ENCODE data around the gene HECTD1.
"Not testable (repeated sequence)": the region's sequence is repeated elsewhere in the genome, so short reads cannot be mapped to it uniquely, and the experiment has no call there.

Gene HECTD1

DNA sequence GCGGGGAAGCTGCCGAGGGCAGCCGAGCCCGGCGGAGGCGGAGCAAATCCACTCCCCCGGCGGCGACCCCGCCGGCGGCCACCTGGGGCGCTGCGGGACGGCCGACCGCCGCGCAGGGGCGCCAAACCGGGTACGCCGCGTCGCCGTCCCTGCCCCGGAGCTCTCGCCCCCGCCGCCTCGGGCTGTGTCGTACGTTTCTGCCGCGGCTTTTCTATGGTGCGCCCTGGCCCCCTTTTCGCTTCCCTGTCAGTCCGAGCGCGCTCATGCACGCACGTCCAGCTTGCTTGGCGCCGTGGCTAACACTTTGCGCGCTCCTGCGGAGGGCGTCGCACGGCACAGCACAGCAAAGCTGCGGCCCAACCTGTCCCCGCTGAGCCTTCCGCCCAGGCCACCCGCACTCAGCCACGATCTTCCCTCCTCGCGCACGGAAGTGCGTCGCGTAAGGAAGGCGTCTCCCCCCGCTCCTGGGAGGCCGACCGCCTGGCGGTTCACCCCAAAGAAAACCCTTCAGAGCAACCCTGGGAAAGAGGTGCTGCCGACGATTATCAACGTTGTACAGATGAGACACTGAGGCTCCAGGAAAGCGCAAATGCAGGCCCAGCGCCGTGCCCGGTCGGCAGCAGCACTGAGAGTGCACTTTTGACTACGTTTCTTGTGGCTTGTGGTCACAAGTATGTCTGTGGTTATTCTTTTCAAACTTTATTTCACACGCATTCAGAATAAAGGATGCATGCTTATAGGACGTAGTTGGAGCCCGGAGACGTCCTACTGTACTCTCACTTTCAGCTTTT is at the start of gene HECTD1:
Gene HECTD1, minus strand, starts transcription at position 39 of the 791 bp plus-strand sequence. CDS start 1,857 bp downstream, outside the sequence.
- DNase-seq (ENCODE audit: low read depth in 1 of 2, low spot score in 1 of 2), result peak; percentile 57 to 79

DNA sequence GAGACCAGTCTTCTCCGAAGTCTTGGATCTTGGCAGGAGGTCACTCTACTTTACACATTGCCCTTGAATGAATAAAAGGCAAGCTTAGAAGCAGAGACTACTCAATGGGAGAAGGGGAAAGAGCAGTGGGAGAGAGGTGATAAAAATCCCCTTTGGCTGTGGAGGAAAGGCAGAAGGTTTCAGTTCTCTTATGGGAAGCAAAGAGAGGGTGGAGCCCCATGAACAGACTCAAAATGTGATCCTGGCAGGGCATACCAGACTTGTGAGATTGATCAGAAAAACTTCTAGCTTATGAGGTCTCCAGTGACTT is 49.6 kb upstream of the HECTD1 start:
- no peak for DNase-seq (ENCODE audit: low read depth in 1 of 2, low spot score in 1 of 2)

DNA sequence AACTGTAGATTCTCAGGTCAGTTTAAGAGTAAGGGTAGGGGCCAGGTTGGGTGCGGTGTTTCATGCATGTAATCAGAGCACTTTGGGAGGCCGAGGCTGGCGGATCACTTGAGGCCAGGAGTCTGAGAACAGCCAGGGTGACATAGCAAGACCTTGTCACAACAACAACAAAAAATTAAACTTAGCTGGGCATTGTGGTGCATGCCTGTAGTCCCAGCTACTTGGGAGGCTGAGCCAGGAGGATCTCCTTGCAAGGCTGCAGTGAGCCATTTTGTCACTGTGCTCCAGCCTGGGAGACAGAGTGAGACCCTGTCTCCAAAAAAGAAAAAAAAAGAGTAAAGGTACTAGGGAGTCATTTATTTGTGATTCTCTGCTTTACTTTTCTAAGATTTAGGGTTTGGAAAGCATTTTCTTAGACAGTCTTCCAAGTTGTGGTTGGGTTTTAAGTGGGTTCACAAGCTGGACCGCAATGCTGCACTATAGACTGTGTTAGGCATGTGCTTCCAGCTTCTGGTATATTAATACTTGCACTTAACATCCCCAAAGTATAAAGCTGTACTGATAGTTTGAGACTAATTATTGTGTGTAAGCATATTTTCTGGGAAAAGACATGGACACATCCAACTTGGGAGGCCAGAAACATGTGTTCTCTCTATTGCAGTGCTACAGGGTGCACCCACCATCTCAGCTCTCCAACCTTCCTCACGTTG is 49.1 kb upstream of the HECTD1 start:
- no peak for DNase-seq (ENCODE audit: low read depth in 1 of 2, low spot score in 1 of 2)

DNA sequence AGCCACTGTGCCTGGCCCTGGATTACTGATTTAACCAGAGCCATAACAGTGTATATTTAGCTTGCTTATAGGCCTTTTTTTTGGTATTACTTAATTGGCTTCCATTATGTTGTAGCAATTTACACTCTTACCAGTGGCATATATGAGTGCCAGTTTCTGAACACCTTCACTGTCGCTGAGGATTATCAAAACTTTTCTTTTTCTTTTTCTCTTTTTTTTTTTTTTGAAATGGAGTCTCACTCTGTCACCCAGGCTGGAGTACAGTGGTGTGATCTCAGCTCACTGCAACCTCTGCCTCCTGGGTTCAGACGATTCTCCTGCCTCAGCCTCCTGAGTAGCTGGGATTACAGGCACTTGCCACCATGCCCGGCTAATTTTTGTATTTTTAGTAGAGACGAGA is 48.3 kb upstream of the HECTD1 start:
- not testable (repeated sequence) for DNase-seq (ENCODE audit: low read depth in 1 of 2, low spot score in 1 of 2)

DNA sequence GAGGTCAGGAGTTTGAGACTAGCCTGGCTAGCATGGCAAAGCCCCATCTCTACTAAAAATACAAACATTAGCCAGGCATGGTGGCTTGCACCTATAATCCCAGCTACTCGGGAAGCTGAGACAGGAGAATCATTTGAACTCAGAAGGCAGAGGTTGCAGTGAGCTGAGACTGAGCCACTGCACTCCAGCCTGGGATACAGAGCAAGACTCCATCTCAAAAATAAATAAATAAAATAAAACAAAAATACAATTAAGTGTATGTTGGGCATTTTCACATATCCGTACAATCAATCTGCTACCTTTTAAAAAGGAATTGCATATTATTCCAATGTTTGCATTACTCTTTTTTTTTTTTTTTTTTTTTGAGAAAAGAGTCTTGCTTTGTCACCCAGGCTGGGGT is 47.7 kb upstream of the HECTD1 start:
- DNase-seq (ENCODE audit: low read depth in 1 of 2, low spot score in 1 of 2), result no peak

DNA sequence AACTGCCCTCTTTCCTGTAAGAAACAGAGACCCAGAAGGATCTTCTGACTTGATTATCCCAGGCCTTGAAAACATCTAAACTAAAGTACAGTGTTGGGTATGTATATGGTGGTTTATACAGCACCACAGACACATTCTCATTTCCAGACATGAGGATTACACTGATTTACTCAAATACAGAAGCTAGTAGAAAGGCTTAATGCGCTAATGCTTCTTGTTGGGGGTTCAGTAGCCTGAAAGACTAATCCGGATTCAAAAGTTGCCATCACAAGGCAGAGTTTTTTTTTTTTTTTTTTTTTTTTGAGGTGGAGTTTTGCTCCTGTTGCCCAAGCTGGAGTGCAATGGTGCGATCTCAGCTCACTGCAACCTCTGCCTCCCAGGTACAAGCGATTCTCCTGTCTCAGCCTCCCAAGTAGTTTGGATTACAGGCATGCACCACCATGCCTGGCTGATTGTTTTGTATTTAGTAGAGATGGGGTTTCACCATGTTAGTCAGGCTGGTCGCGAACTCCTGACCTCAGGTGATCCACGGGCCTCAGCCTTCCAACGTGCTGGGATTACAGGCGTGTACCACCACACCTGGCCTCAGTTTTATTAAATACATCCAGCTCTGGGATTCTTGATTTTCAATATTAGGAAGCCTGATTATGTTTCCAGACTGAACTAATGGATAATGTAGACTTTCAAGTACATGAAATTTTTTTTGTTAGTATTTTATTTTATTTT is 46.3 kb upstream of the HECTD1 start:
- no peak for DNase-seq (ENCODE audit: low read depth in 1 of 2, low spot score in 1 of 2)

DNA sequence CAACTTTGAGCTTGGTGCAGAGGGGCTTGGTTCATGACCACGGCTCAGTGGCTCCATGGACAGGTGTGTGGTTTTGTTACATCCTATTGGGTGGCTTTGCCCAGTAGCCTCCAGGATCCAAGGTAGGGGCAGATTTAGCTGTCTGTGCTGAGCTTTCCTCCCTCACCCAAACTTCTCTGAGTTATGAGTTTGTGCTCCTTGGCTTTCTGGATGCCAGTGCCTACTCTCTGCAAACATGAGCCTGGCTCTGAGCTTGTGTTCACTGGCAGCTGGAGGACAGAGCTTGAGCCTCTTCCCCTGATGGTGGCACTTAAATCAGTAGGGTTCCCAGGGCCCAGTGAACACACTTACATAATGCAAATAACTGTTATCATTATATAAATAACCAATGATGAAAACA is 45.3 kb upstream of the HECTD1 start:
- DNase-seq (ENCODE audit: low read depth in 1 of 2, low spot score in 1 of 2), result no peak

DNA sequence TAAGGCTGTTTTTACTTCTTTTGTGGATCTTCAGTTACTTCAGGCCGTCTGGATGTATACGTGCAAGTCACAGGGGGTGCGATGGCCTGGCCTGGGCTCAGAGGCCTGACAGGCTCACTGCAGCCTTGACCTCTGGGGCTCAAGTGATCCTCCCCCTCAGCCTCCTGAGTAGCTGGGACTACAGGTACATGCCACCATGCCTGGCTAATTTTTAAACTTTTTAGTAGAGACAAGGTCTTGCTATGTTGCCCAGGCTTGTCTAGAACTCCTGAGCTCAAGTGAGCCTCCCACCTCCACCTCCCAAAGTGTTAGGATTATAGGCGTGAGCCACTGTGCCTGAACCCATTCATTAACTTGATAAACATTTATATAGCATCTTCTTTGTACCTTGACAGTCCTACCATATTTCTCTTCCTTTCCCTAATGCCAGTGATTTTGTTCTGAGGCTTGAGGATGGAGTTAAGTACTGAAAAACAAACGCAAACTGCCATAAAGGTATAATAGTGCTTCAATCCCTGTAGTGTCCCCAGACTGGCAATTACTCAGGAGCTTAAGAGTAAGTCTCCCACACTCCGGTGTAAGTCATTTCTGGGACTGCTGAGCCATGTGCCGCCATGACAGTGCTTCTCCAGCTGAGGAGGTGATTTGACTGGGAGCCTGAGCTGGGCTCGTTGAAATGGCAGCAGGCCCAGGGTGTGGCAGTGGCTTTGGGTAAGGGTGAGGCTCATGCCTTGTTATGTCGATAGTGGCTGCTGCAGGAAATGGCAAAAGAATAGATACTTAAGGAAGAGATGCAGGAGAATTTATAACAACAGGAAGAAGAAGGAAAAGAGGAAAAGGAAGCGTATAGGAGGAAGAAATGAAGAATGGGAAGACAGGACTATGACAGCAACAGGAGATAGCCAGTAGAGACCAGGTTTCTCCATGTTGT is 43.7 kb upstream of the HECTD1 start:
- no peak for DNase-seq (ENCODE audit: low read depth in 1 of 2, low spot score in 1 of 2)

DNA sequence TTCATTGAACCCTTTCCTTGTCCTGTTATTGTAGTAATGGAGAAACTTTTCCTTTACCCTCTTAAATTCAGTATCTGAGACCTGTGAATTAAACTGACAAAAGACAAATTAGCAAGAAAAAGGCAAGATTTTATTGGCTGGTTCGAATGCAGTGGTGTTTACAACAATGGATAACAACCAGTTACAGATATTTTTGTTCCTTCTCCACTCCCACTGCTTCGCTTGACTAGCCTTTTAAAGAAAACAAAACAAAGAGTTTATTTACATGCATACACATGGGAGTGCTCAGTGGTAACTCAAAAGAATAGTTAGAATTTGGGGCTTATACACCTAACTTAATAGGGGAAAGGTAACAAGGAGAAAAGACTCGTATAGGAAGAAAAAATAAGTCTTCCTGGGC is 37.0 kb upstream of the HECTD1 start:
- DNase-seq (ENCODE audit: low read depth in 1 of 2, low spot score in 1 of 2), result no peak

DNA sequence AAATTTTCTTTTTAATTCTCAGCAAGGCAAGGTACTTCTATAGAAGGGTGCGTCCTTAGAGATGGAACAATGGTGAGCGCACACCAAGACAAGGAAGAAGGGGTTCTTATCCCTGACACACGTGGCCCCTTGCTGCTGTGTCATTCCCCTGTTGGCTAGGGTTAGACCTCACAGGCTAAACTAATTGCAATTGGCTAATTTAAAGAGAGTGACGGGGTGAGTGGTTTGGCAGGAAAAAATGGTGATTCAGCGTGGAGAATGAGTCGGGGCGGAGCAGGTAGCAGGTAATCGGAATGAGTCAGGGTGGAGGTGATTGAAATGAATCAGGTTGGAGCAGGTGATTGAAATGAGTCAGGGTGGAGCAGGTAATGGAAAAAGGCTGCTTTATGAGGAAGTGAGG is 36.3 kb upstream of the HECTD1 start:
- DNase-seq (ENCODE audit: low read depth in 1 of 2, low spot score in 1 of 2), result no peak

DNA sequence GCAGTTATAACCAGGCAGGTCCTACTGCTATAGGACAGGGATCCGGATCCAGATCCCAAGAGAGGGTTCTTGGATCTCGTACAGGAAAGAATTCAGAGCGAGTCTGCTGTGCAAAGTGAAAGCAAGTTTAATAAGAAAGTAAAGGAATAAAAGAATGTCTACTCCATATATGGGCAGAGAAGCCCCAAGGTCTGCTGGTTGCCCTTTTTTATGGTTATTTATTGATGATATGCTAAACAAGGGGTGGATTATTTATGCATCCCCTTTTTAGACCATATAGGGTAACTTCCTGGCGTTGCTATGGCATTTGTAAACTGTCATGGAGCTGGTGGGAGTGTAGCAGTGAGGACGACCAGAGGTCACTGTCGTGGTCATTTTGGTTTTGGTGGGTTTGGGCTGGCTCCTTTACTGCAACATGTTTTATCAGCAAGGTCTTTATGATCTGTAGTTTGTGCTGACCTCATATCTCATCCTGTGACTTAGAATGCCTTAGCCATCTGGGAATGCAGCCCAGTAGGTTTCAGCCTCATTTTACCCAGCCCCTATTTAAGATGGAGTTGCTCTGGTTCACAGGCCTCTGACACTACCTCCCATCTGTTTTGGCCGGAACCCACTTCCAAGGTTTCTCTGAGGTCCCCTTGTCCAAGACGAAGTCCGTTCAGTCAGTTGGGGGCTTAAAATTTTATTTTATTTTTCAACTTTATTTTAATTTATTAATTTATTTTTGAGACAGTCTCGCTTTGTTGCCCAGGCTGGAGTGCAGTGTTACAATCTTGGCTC is 34.8 kb upstream of the HECTD1 start:
- DNase-seq (ENCODE audit: low read depth in 1 of 2, low spot score in 1 of 2), result not testable (repeated sequence)

DNA sequence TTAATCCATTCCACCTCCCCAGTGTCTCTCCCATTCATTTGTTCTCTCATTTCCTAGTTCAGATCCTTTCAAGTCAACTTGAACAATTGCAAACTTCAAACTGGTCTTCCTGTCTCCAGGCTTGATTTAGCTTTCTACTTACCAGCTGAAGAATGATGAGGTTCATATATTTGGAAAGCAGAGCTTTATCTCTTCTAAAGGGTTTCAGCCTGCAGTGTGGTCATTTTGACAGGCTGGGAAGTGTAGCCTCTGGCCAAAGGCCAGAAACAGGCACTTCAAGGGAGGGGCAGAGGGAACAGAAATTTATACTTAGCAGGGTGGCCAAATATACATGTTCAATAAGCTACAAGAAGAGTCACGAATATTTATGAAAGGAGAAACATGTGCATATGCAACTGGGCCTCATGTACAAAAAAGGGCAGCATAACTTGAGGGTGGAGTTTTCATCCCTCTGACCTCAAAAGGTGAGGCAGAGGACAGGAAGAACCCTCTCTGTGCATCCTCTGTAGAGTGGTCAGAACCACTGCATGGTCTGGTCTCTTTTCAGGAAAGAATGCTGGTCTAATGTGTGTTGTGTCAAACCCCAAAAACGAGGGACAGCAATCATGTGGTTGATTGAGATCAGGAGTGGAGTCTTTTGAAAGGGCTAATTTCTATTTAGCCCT is 34.0 kb upstream of the HECTD1 start:
- no peak for DNase-seq (ENCODE audit: low read depth in 1 of 2, low spot score in 1 of 2)

DNA sequence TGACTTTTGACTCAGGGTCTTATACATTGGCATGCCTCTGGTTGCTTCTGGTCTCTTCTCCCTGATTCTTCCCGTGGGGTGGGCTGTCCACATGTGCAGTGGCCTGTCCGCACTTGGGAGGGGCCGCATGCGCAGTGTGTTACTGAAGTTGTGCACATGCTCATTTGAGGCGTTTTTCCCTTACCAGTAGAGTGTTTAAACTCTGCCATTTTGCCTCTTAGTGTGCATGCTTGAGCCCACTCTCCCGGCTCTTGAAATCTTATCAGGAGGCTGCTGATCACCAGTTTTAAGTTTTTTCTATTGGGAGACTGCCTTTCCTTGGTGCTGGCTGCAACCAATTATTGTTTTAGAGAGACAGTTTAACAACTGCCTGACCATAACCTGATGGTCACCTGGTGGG is 32.1 kb upstream of the HECTD1 start:
- DNase-seq (ENCODE audit: low read depth in 1 of 2, low spot score in 1 of 2), result no peak

DNA sequence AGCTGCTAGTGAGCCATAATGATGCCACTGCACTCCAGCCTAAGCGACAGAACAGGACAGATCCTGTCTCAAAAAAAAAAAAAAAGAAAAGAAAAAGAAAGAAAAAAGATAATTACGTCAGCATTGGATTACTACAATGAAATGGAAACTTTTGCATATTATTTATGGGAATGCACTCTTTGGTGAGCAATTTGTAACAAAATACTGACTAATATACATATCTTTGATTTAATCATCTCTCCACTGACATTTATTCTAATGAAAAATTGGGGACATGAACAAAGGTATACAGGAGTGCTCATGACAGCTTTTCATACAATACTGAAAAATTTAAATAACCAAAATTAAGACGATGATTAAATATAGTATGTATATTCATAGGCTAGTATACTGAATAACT is 27.9 kb upstream of the HECTD1 start:
- DNase-seq (ENCODE audit: low read depth in 1 of 2, low spot score in 1 of 2), result no peak

DNA sequence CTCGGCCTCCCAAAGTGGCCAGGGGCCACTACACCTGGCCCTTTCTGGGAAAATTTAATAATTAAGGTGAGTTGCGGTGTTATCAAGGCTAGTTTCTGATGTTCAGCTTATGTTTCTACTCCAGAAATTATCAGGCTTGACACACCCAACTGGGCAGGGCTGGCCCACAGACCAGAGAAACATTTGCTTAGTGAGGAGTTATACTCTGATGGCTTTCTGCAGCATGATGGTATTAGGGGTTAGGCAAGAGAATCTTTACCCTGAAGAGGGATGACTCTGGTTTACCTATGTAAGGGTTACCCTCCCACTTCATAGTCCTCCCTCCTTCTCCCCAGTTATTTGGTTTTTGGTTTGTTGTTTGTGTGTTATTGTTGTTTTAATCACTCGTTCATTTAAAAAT is 24.5 kb upstream of the HECTD1 start:
- DNase-seq (ENCODE audit: low read depth in 1 of 2, low spot score in 1 of 2), result no peak

DNA sequence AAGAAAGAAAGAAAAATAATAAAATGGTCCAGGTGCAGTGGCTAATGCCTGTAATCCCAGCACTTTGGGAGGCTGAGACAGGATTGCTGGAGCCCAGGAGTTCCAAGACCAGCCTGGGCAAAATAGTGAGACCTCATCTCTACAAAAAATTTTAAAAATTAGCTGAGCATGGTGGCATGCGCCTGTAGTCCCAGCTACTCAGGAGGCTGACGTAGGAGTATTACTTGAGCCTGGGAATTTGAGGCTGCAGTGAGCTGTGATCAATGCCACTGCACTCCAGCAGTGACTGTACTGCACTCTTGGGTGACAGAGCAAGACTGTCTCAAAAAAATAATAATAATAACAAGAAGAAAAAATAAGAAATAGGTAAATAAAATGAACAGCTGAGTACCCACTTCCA is 23.7 kb upstream of the HECTD1 start:
- not testable (repeated sequence) for DNase-seq (ENCODE audit: low read depth in 1 of 2, low spot score in 1 of 2)

DNA sequence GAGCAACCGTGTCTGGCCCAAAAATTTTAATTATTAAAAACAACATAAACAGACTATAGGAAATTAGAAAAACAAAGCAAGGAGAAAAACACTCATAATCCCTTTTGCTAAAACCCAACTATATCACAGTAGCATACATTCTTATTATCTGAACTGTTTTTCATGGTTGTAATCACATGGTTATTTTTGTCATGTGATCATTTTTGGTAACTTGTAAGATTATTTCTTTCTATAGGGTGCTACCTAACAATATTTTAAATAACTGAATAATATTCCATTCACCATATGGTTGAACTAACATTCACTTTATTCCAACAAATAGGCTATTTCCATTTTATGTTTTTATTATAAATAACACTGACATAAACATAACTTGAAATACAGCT is 23.0 kb upstream of the HECTD1 start:
- DNase-seq (ENCODE audit: low read depth in 1 of 2, low spot score in 1 of 2), result no peak

DNA sequence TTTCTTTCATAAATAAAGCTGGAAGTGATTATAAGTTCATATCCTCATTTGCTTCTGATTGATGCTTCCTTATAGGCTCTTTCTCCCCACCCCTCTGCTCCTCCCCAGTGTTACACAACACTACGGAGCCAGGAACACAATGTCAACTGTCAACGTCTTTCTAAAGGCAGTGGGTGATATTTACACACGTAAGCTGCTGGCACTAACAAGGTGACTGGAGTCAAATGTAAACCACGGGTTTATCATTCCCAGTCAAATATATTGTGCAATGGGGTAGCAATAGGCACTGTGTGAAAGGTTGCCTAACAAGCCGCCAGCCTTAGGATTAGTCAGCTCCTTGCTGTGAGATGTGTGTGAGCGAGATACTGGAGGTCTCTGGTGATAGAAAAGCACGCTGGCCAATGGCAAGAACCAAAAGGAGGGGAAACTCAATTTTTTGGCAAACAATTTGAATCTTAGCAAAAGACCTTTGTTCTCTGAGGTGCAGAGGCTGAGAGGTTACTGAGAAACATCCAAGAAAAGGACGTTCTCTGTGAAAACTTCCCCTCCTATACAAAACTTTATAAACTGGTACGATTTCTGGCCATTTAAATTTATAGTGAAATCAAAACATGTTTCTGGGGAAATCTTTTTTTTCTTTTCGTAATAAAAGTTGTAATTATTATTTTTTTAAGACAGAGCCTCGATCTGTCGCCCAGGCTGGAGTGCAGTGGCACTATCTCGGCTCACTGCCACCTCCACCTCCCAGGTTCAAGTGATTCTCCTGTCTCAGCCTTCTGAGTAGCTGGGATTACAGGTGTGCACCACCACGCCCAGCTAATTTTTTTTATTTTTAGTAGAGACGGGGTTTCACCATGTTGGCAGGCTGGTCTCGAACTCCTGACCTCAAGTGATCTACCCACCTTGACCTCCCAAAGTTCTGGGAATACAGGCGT is 22.3 kb upstream of the HECTD1 start:
- DNase-seq (ENCODE audit: low read depth in 1 of 2, low spot score in 1 of 2), result no peak

DNA sequence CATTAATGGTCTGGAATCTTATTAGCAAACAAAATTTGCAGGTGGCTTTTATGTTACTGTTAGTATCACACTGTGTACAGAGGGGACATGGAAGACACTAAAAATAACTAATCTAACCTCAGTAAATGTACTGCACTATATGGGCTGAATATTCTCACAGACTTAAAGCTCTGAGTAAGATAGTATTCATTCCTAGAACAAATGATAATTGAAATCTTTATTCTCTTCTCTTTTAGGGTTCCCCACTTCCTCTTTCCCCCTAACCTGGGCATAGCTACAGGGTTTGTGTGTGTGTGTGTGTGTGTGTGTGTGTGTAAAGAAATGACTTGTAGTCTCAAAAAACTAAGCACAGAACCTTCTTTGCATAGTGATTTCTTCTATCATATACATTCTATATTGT is 21.4 kb upstream of the HECTD1 start:
- no peak for DNase-seq (ENCODE audit: low read depth in 1 of 2, low spot score in 1 of 2)
